MM.1S (cell line): ENCODE results near the gene DPCD.

Experiments
- DNase-seq: peaks from one replicate; pipeline ENCODE4 v3.0.0-alpha.2; 2015
- H2AFZ ChIP-seq: fragments of 300-600 bp; sonication (generic); 2 replicates; pipeline ENCODE4 v1.6.0; 2016; ENCODE audit warnings: antibody characterized with exemption, low read length
- H3F3A ChIP-seq: fragments of 300-600 bp; sonication (generic); 2 replicates; pipeline ENCODE4 v1.6.1; 2016; ENCODE audit warnings: mild to moderate bottlenecking, antibody characterized with exemption, low read length, moderate library complexity, mixed read lengths; ENCODE audit not compliant: insufficient read depth
- H3K27ac ChIP-seq: fragments of 300-600 bp; sonication (generic); 2 replicates; pipeline ENCODE4 v1.5.1; 2016; ENCODE audit warnings: mild to moderate bottlenecking, low read length
- H3K27me3 ChIP-seq: fragments of 300-600 bp; sonication (generic); replicated peaks from 2 replicates; pipeline ENCODE4 v1.6.0; 2016; ENCODE audit warnings: low read length; ENCODE audit not compliant: insufficient read depth
- H3K36me3 ChIP-seq: fragments of 300-600 bp; sonication (generic); replicated peaks from 2 replicates; pipeline ENCODE4 v1.6.1; 2016; ENCODE audit warnings: mild to moderate bottlenecking, low read length, mixed read lengths; ENCODE audit not compliant: insufficient read depth
- H3K4me1 ChIP-seq: fragments of 300-600 bp; sonication (generic); 2 replicates; pipeline ENCODE4 v1.6.1; 2016; ENCODE audit warnings: low read length, mixed read lengths
- H3K4me2 ChIP-seq: fragments of 300-600 bp; sonication (generic); 2 replicates; pipeline ENCODE4 v1.6.0; 2016; ENCODE audit warnings: low read depth, low read length
- H3K4me3 ChIP-seq: fragments of 300-600 bp; sonication (generic); 2 replicates; pipeline ENCODE4 v1.5.1; 2016; ENCODE audit warnings: low read length, mixed read lengths
- H3K79me2 ChIP-seq: fragments of 300-600 bp; sonication (generic); 2 replicates; pipeline ENCODE4 v1.6.1; 2016; ENCODE audit warnings: mixed run types, low read length, mixed read lengths
- H3K9ac ChIP-seq: fragments of 300-600 bp; sonication (generic); 2 replicates; pipeline ENCODE4 v1.6.1; 2016; ENCODE audit warnings: low read length, mixed read lengths
- H3K9me2 ChIP-seq: fragments of 300-600 bp; sonication (generic); replicated peaks from 2 replicates; pipeline ENCODE4 v1.6.1; 2016; ENCODE audit warnings: mild to moderate bottlenecking, low read length, mixed read lengths; ENCODE audit not compliant: insufficient read depth
- H3K9me3 ChIP-seq: fragments of 300-600 bp; sonication (generic); replicated peaks from 2 replicates; pipeline ENCODE4 v1.6.1; 2016; ENCODE audit warnings: mild to moderate bottlenecking, low read length, mixed read lengths; ENCODE audit not compliant: insufficient read depth
- H4K20me1 ChIP-seq: fragments of 300-600 bp; sonication (generic); 2 replicates; pipeline ENCODE4 v1.6.1; 2016; ENCODE audit warnings: mild to moderate bottlenecking, low read length, moderate library complexity, mixed read lengths; ENCODE audit not compliant: insufficient read depth
- EZH2 ChIP-seq: fragments of 300-600 bp; sonication (generic); optimal IDR thresholded peaks from 2 replicates; pipeline ENCODE3; 2017; ENCODE audit warnings: low read depth, mild to moderate bottlenecking, antibody characterized with exemption, low read length, mixed read lengths
- EZH2phosphoT487 ChIP-seq: fragments of 300-600 bp; sonication (generic); IDR thresholded peaks from 2 replicates; pipeline ENCODE4 v1.6.1; 2018; ENCODE audit warnings: antibody characterized with exemption, low read length
- TF ChIP-seq, protein P1 (sequence below): fragments of 300-600 bp; sonication (generic); IDR thresholded peaks from 2 replicates; pipeline ENCODE4 v1.5.1; 2016; ENCODE audit warnings: antibody characterized with exemption, low read length, mixed read lengths

DPCD gene

DNA sequence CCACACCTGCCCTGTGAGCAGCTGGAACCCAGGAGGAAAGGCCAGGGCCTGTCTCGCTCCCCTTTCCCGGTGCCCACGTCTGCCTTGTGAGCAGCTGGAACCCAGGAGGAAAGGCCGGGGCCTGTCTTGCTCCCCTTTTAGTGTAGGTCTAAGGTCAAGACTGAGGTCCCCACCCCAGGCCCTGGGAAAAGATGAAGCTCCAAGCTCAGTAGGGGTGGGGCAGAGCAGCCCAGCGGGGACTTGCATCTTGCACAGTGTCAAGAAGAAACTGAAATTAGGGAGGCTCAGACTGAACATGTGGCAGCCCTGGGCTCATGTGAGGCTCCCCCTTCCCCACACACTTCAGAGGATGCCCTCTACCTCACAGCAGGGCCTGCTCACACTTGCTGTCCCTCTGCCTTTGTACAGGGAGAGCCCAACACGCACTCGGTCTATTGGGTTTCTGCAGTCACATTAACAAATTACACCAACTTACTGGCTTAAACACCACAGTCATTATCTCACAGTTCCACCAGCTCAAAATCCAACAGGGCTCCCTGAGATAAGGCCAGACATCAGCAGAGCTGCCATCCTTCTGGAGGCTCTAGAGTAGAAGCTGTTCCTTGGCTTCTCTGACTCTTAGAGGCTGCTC lies 12.4 kb upstream of the DPCD start:
- H3K79me2 ChIP-seq: no peaks in the 10 kb centered on the region
- DNase-seq: no peak
- no peak overlapping the region for H3K27ac ChIP-seq
- no peak for TF ChIP-seq EZH2phosphoT487
- no peak for TF ChIP-seq EZH2
- TF ChIP-seq, protein P1, sequence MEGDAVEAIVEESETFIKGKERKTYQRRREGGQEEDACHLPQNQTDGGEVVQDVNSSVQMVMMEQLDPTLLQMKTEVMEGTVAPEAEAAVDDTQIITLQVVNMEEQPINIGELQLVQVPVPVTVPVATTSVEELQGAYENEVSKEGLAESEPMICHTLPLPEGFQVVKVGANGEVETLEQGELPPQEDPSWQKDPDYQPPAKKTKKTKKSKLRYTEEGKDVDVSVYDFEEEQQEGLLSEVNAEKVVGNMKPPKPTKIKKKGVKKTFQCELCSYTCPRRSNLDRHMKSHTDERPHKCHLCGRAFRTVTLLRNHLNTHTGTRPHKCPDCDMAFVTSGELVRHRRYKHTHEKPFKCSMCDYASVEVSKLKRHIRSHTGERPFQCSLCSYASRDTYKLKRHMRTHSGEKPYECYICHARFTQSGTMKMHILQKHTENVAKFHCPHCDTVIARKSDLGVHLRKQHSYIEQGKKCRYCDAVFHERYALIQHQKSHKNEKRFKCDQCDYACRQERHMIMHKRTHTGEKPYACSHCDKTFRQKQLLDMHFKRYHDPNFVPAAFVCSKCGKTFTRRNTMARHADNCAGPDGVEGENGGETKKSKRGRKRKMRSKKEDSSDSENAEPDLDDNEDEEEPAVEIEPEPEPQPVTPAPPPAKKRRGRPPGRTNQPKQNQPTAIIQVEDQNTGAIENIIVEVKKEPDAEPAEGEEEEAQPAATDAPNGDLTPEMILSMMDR: no peak
- H3K9me3 ChIP-seq: no peaks in the 10 kb centered on the region
- H3K36me3 ChIP-seq: no peaks in the 10 kb centered on the region
- H3K4me2 ChIP-seq: no peak overlapping the region
- no peaks in the 10 kb centered on the region for H3K9me2 ChIP-seq
- H3K27me3 ChIP-seq: no peaks in the 10 kb centered on the region
- no peak overlapping the region for H2AFZ ChIP-seq
- H3K4me3 ChIP-seq: no peak overlapping the region
- H4K20me1 ChIP-seq: no peaks in the 10 kb centered on the region
- H3F3A ChIP-seq: peaks cover 4% of the 10 kb centered on the region; the same call in 1 of the 2 replicates
- no peak overlapping the region for H3K9ac ChIP-seq
- H3K4me1 ChIP-seq: peaks cover 6% of the 10 kb centered on the region

DNA sequence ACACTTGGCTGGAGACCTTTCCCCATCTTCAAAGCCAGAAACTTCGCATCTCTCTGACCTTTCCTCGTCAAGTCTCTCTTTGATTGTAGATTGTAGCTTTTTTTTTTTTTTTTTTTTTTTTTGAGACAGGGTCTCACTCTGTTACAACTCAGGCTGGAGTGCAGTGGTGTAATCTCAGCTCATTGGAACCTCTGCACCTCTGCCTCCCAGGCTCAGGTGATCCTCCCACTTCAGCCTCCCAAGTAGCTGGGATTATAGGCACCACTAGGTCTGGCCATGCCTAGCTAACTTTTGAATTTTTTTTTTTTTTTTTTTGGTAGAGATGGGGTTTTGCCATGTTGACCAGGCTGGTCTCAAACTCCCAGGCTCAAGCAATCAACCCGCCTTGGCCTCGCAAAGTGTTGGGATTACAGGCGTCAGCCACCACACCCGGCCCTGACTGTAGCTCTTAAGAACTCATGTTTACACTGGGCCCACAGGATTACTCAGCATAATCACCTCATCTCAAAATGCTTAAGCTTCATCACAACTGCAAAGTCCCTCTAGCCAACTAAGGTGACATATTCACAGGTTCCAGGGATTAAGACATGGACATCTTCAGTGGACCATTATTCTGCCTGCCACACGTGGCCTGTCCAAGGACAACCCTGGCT lies 11.8 kb upstream of the DPCD start:
- Histone ChIP-seq H3K4me1 (peaks cover 13% of the 10 kb centered on the region), H2AFZ (no peak overlapping the region), H3K9me3 (no peaks in the 10 kb centered on the region), H3K36me3 (no peaks in the 10 kb centered on the region), H3K9me2 (no peaks in the 10 kb centered on the region), H3K27me3 (no peaks in the 10 kb centered on the region), H4K20me1 (no peaks in the 10 kb centered on the region), H3K9ac (no peak overlapping the region), H3K4me3 (no peak overlapping the region), H3F3A (peaks cover 10% of the 10 kb centered on the region), H3K79me2 (no peaks in the 10 kb centered on the region), H3K27ac (no peak overlapping the region), H3K4me2 (no peak overlapping the region)
- TF ChIP-seq, protein P1: no peak
- TF ChIP-seq EZH2phosphoT487 (no peak), EZH2 (no peak)
- no peak for DNase-seq

DNA sequence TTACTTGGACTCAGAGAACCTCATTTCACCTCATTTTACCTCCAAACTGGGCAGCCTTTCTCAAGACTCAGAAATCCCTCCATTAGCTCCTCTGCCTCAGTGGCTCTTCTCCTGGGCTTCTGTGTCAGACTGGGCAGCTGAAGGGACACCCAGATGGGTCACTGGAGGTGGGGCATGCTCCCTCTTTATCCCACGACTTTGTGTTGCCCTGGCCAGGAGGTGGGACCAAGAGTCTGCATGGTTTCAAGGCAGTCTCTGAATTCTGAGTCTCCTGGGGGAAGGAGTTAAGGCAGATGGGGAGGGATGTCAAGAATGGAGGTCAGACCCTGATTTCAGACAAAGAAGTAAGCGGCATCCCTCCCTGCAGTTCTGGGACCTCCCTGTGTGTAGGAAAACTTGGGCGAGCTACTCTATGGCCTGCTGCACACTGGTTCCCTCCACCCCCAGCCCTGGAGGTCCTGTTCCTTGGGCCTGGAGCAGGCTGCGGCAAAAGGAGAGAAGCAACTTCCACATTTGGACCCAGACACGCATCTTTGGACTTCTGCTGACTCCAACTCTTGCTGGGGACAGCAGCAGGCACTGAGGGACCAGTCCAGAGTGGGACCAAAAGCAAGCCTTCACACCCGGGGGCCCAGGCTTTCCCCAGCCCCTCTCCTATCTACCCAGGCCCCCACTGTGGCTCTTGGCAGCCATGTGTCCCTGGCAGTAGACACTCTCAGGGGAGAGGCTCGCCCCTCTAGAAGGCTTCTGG lies 10.8 kb upstream of the DPCD start:
- H3K9me3 ChIP-seq: no peaks in the 10 kb centered on the region
- H3K4me3 ChIP-seq: no peak overlapping the region
- no peak overlapping the region for H3K27ac ChIP-seq
- no peak for DNase-seq
- no peak overlapping the region for H3K4me2 ChIP-seq
- H3K9me2 ChIP-seq: no peaks in the 10 kb centered on the region
- no peak overlapping the region for H2AFZ ChIP-seq
- no peaks in the 10 kb centered on the region for H3K27me3 ChIP-seq
- H3K79me2 ChIP-seq: no peaks in the 10 kb centered on the region
- no peak for TF ChIP-seq EZH2
- H3K9ac ChIP-seq: no peak overlapping the region
- H3K4me1 ChIP-seq: peaks cover 17% of the 10 kb centered on the region
- H3K36me3 ChIP-seq: no peaks in the 10 kb centered on the region
- no peaks in the 10 kb centered on the region for H4K20me1 ChIP-seq
- H3F3A ChIP-seq: peaks cover 12% of the 10 kb centered on the region
